SU-DHL-6 (cell line): ENCODE data around the gene TMEM164.

Experiments
- CTCF ChIP-seq: fragments of 200-600 bp; sonication (generic); IDR thresholded peaks from one replicate; pipeline ENCODE4 v1.5.1; 2017; ENCODE audit warnings: antibody characterized with exemption, mild to moderate bottlenecking, low read length, moderate library complexity; ENCODE audit not compliant: insufficient read depth, poor library complexity, severe bottlenecking
- EZH2phosphoT487 ChIP-seq: fragments of 200-600 bp; sonication (generic), shearing (Covaris generic); conservative IDR thresholded peaks from 2 replicates; pipeline ENCODE4 v1.6.1; 2018; ENCODE audit warnings: mild to moderate bottlenecking, antibody characterized with exemption, low read length, moderate library complexity, mixed read lengths

GRCh38 chrX:110000847-110001713 lies 1.8 kb upstream of the TMEM164 start:
- no peak for TF ChIP-seq CTCF
- no peak for TF ChIP-seq EZH2phosphoT487
